Amygdala (tissue), 56 donors: ENCODE measurements around the gene SMAP2.

ENCODE experiments used
- DNase-seq, 56 donors: peaks; one replicate each; lab custom pipeline; 2025; lab: John Stamatoyannopoulos, UW

SMAP2 gene

GRCh38 chr1:40413527-40414252 is 40.2 kb downstream of the SMAP2 start:
- DNase-seq, result no peak

DNA sequence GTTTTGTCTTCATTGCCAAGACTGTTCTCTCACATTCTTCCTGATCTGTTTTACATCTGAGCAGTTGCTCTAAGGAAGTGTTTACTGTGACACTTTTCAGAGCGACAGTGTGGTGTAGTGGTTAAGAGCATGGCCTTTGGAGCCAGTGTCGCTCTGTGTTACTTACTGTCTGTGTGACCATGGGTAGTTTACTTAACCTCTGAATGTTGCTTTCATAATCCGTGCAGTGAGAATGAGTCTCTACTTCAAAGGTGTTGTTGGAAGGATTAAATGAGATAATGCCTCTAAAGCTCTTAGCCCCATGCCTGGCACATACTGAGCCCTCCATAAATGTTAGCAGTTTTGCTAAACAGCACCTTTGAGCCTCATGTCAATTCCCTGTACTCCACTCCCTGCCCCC is 40.8 kb downstream of the SMAP2 start:
- no peak for DNase-seq

- no peak for DNase-seq
Observed at GRCh38 chr1:40416709-40417108, 43.2 kb downstream of the SMAP2 start.

- DNase-seq, result peak in 39 of 56 donors; percentile 6 to 78 (median 39)
Observed at GRCh38 chr1:40421431-40422384, 48.2 kb downstream of the SMAP2 start.

- DNase-seq, result peak in 3 of 56 donors; percentile 2 to 16 (median 9)
Observed at GRCh38 chr1:40422630-40423263, 49.2 kb downstream of the SMAP2 start.

DNA sequence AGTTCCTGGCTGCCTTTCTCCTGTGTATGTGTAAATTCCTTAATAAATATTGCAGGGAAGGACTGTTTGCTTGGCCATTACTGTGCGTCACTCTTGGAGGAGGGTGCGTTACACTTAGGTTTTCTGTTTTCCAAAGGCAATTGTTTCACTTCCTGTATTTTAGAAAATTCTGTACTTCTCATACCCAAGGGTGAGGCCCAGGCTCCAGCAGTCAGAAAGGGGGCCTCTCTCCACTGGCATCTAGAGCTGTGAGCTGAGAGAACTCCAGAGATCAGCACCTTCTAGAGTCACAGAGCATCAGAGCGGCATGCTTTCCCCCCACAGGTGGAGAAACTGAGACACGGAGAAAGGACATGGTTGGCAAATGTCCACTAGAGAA is 49.7 kb downstream of the SMAP2 start:
- DNase-seq, result no peak

GRCh38 chr1:40423951-40424618 is 50.6 kb downstream of the SMAP2 start:
- no peak for DNase-seq

- DNase-seq, result no peak
Observed at GRCh38 chr1:40425198-40425597, 51.7 kb downstream of the SMAP2 start.

- no peak for DNase-seq
Observed at GRCh38 chr1:40431385-40431784, 57.9 kb downstream of the SMAP2 start.

- no peak for DNase-seq
Observed at GRCh38 chr1:40432644-40433390, 59.3 kb downstream of the SMAP2 start.

DNA sequence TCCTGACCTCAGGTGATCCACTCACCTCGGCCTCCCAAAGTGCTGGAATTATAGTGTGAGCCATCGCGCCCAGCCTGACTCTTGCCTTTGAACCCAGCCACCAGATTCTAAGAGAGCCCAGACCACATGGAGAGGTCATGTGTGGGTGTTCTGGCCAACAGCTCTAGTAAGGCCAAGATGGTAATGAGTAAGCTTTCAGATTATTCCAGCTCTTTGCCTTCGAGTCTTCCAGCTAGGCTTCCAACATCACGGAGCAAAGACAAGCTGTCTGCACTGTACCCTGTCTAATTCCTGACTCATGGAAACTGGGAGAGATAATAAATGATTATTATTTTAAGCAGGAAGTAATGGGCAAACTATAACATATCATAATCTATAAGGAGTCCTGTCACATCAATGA is 61.9 kb downstream of the SMAP2 start:
- DNase-seq, result no peak

GRCh38 chr1:40435876-40436275 is 62.3 kb downstream of the SMAP2 start:
- DNase-seq, result no peak

- DNase-seq, result peak in 5 of 56 donors; percentile 4 to 58 (median 19)
Observed at GRCh38 chr1:40438391-40439015, 65.0 kb downstream of the SMAP2 start.

- DNase-seq, result no peak
Observed at GRCh38 chr1:40439247-40439646, 65.7 kb downstream of the SMAP2 start.

GRCh38 chr1:40449684-40450494 is 76.4 kb downstream of the SMAP2 start, which contains the start of gene ZFP69B:
Gene ZFP69B (plus strand): TSS chr1:40450476. CDS start chr1:40450962, 486 bp downstream.
- DNase-seq, result peak; percentile 40 to 93 (median 81)

DNA sequence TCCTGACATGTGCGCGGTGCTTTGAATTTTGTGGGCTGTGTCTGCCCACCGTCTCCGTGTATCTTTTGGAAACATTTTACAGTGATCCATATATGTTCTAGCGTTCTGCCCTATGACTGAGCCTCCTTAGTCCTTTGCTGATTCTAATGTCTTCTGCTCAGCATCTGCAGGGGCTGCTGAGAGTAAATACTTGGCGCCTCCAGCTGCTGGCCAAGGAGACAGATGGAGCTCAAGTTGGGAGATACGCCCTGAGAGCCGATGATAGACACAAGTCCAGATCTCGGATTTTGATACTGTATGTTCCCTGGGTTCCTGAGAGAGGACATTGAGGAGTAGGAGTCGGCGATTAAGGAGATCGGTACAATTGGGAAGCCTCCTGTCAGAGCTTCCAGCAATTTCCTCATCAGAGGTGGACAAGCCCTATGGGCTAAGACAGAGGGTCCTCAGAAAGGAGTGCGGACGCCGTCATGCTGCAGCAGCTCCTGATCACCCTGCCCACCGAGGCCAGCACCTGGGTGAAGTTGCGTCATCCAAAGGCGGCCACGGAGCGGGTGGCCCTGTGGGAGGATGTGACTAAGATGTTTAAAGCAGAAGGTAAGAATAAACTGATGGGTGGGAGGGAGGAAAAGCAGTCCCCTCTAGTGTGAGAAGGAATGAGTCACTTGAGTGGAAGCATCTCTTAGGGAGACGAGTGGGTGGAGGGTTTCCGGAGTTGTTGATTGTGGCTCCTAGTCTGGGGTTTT is 77.1 kb downstream of the SMAP2 start:
- DNase-seq, result peak in 30 of 56 donors; percentile 2 to 60 (median 28)

DNA sequence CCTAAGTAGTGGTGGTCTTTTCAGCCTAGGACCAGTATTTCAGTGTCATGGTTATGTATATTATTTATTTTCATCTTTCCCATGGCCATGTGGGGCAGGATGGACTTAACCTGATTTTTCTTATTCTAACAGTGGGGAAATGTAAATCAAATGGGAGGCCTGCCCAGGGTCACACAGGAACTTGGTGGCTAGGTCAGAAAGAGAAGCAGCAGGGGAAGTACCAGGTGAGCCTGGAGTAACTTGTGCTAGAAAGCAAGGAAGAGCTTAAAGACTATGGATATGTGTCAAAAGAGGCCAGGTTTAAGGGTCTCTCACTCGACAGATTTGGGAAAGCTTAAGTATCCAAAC is 77.7 kb downstream of the SMAP2 start:
- DNase-seq, result no peak

DNA sequence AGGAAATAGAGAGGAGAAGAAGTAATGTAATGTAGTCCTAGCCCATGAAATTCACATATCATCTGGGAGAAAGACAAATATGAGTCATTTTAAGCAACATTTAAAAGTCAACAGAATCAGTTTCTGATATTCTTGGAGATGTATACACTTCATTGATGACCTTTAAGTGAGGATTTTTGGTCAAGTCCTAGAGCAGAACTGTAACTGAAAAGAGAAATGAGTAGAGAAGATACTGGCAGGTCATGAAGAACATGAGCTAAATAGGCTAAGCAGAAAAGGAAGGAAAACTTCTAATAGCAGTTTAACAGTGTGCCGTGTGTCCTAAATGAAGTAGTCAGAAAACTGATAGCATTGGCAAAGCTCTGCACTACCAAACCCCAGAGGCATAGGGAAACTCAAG is 81.3 kb downstream of the SMAP2 start:
- DNase-seq, result no peak
